ENCODE results near the gene KIAA0513.

The KIAA0513 gene

GRCh38 chr16:85036236-85037049, 8.8 kb downstream of the KIAA0513 start:
- TF ChIP-seq CTCF (IDR thresholded peaks at IDR 0.05; ENCODE audit: control insufficient read depth, extremely low read depth, insufficient read depth), result no peak
- H3K4me3 ChIP-seq (ENCODE audit: low read depth, low read length), result no peak overlapping the region
- DNase-seq (ENCODE audit: low read depth), result no peak

- no peak for DNase-seq (ENCODE audit: low read depth)
- no peak for TF ChIP-seq CTCF (IDR thresholded peaks at IDR 0.05; ENCODE audit: control insufficient read depth, extremely low read depth, insufficient read depth)
- no peak overlapping the region for H3K4me3 ChIP-seq (ENCODE audit: low read depth, low read length)
Observed at GRCh38 chr16:85037050-85037410, 9.4 kb downstream of the KIAA0513 start.

GRCh38 chr16:85037721-85038120, 10.1 kb downstream of the KIAA0513 start:
- no peak for DNase-seq (ENCODE audit: low read depth)
- no peak for TF ChIP-seq CTCF (IDR thresholded peaks at IDR 0.05; ENCODE audit: control insufficient read depth, extremely low read depth, insufficient read depth)
- no peak overlapping the region for H3K4me3 ChIP-seq (ENCODE audit: low read depth, low read length)

GRCh38 chr16:85040685-85041084, 13.1 kb downstream of the KIAA0513 start:
- no peak overlapping the region for H3K4me3 ChIP-seq (ENCODE audit: low read depth, low read length)
- DNase-seq (ENCODE audit: low read depth), result no peak
- TF ChIP-seq CTCF (IDR thresholded peaks at IDR 0.05; ENCODE audit: control insufficient read depth, extremely low read depth, insufficient read depth), result no peak

- no peak for DNase-seq (ENCODE audit: low read depth)
- no peak for TF ChIP-seq CTCF (IDR thresholded peaks at IDR 0.05; ENCODE audit: control insufficient read depth, extremely low read depth, insufficient read depth)
- H3K4me3 ChIP-seq (ENCODE audit: low read depth, low read length), result no peak overlapping the region
Observed at GRCh38 chr16:85041219-85042166, 13.9 kb downstream of the KIAA0513 start.

GRCh38 chr16:85042167-85042526, 14.6 kb downstream of the KIAA0513 start:
- H3K4me3 ChIP-seq (ENCODE audit: low read depth, low read length), result no peak overlapping the region
- no peak for TF ChIP-seq CTCF (IDR thresholded peaks at IDR 0.05; ENCODE audit: control insufficient read depth, extremely low read depth, insufficient read depth)
- no peak for DNase-seq (ENCODE audit: low read depth)

All from LNCaP clone FGC (cell line).